Activated CD4-positive, CD25-positive, alpha-beta regulatory T cell treated with anti-CD3 and anti-CD28 coated beads, Interleukin-2, amount 50 U/mL, for 16 hours (primary cell): ENCODE measurements around the gene CD2.

Source experiments
- DNase-seq: peaks from one replicate; pipeline ENCODE4 v3.0.0-alpha.2; 2020; ENCODE audit warnings: low read depth, low spot score

The CD2 gene

DNA sequence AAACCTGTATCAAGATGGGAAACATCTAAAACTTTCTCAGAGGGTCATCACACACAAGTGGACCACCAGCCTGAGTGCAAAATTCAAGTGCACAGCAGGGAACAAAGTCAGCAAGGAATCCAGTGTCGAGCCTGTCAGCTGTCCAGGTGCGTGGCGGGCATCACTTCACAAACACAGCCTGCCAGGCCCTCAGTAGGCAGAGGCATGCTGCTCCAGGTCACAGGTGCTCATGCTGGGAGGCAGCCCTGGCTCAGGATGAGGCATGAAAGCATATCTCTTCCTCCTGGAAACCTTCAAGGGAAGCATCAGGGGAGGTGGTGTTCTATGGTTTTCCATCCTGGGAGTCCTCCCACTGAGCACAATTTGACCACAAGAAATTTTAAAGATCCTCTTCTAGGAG, 6.3 kb downstream of the CD2 start:
- no peak for DNase-seq

DNA sequence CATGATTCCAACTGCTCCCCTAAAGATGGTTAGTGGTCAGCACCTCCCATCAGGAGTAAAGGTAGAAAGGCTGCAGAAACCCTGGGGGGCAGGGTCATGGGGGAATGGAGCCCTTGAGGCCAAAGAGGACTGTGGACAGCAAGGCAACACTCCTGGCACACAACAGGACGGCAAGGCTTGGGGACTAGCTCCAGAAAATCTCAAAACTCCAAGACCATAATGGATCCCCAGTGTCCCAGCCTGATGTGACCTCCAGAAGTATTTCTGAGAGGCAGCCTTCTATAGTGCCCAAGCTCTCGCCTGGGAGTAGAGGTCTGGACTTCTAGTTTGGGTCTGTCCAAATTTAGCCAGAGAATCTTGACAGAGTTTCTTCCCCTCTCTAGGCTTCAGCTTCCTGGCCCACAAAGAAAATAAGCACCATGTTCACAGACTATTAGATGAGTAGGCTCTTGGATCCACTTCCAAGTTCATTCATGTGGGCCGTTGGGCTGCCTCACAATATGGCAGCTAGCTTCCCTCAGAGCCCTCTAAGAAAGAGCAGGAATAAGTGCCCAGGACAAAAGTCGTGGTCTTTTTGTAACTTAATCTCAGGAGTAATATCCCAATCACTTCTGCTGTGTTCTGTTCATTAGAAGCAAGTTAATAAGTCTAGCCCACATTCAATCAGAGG, 6.9 kb downstream of the CD2 start:
- DNase-seq = no peak

DNA sequence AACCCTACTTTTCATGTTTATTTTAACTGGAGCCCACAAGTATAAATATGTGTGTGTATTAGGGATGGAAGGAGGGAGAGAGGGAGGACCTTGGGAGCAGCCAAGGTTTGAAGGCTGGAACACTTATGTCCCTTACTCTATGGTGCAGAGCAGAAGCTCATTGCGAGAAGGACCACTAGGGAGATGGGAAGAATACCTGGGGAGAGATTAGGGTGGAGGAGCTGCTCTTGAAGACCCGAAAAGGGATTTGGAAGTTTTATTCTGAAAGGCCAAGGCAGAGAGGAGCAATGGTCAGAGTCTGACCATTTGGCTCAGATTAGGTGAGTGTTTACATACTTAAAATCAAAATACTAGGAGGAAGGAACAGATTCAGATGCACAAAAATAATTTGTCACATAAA, 8.1 kb downstream of the CD2 start:
- DNase-seq = no peak

DNA sequence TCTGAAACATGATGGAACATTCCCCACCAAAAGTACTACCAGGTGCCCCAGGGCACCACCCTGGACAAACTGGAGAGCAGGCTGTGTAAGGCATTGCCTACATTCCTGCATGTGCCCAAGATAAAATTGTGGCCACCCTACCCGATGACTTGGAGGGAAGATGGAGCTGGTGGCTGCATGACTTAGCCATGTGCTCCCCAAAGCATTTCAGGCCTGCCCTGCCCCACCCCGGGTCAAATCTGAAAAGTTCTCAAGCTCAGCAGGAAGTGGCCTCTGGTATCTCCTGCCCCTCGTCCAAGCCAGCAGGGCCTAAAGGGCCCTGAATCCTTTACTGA, 8.5 kb downstream of the CD2 start:
- no peak for DNase-seq

DNA sequence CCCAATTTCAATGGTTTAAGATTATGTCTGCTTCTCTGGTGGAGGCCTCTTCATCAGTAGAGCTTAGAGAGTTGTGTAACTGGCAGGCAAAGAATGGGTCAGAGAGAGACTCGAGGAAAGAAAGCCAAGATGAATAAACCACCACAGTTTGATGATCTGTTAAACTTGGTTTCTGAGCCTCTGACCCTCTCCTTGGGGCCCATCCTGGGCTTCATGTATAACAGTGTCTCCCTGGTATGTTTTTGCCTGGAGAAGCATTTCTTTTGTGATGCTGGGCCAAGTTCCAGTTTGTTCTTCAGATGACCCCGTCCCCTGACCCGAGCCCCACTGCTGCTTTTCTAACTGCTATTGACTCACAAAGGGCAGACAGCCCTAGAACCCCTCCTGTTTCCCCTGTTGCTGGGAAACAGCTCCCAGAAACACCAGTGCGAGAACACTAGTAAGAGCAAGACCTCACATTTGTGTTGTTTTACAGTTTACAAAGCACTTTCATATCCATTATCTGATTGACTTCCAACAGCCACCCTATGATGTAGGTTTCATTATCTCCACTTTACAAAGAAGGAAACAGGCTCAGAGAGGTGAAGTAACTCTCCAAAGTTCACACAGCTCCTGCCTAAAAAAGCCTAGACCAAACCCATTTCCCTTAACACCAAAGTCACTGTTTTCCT, 9.0 kb downstream of the CD2 start:
- no peak for DNase-seq

DNA sequence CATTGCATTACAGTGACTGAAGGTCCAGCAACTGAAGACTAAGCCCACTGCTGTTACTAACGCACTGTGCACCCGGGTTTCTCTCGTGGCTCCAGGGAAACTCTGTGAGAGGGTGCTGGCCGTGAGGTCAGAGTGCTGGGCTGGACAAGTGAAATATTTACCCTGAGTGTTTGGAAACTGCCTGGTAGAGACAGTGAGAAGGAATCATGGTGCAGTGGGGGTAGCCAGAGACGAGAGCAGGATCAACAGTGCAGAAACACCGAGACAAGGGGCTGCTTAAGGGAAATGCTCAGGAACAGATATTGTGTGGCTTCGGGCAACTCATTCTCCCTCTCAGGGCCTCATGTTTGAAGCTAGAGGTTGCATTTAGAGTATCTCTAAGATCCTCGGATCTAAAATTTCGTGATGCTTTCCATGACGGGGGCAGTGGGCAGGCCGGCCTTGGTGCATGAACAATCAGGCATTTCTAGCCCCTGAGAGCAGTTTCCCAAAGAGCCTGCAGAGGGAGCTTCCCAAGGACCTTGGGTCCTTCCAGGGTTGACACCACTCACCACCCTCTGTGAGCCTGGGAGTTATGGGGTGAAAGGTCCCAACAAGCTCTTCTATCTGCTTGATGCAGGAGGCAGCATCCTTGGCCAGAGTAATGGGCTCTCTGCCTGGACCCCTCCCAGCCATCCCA, 9.7 kb downstream of the CD2 start:
- DNase-seq = no peak

DNA sequence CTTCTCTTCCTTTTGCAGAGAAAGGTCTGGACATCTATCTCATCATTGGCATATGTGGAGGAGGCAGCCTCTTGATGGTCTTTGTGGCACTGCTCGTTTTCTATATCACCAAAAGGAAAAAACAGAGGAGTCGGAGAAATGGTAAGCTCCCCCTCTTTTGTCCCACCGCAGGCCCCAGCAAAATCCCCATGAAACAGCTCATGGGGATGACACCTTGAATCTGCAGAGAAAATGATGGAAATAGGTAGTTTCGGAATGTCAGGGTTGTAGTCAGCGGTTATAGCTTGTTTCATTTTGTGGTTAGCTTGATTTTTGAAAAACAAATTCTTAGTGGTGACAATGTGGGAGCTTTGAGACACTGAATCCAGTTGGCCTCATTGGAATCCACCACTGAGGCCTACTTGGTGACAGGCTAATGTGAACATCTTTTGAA, 10.3 kb downstream of the CD2 start:
- DNase-seq = no peak

DNA sequence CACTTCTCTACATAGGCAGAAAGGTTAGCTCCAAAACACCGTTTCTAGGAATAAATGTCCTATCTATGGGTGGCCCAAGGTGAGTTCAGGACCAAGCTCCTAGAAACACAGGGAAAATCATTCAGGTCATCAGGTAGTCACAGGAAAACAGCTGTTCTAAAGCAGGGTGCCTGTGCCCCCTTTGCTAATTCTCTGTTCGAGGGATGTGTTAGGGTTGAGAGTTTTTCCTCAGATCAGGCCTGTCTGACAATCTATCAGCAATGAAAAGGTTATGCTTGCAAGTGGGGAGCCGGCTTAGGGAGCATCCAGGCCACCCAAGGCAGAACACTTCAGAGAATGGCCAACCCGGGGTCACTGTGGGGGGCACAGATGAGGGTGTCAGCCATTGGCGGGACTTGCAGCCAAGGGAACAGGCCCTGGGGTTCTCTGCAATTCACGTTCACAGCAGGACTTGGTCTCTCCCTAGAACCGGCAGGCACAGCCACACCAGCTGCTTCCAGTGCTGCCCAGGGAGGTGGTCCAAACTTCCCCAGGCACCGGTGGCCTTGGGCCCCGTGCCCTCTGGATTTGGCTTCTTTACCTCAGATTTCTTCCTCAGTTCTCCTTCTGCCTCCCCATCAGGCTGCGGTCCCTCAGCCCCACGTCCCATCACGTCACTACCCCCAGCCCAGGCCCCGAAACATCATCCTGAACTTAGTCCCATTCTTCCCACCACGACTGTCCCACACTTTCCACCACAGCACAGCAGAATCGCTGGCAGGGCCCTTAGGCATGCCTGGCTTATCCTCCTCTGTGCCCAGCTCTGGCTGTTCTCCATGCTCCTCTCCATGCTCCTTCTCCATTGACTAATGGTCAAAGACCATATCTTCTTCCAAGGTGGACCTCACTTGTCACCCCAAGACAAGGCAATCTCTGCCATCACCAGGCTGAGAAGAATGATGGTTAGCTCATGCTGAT, 11.0 kb downstream of the CD2 start:
- DNase-seq = no peak

DNA sequence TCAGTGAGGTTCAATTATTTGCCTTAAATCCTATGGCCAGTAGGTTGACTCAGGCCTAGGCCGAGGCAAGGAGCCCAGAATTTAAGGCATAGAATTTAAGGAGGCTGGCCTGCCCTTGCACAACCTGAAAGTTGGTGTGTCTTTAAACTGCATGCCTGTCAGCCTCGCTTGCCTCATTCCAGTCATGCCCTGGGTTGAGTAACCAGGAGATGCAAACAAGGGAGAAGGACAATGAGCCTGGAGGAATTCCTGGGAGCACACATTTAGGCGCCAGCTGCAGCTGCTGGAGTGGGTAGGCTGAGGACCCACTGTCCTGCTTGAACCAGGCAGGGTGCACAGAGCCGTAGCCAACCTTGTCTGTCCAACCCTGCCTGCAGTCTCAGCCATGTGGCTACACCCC, 11.7 kb downstream of the CD2 start:
- DNase-seq = no peak

DNA sequence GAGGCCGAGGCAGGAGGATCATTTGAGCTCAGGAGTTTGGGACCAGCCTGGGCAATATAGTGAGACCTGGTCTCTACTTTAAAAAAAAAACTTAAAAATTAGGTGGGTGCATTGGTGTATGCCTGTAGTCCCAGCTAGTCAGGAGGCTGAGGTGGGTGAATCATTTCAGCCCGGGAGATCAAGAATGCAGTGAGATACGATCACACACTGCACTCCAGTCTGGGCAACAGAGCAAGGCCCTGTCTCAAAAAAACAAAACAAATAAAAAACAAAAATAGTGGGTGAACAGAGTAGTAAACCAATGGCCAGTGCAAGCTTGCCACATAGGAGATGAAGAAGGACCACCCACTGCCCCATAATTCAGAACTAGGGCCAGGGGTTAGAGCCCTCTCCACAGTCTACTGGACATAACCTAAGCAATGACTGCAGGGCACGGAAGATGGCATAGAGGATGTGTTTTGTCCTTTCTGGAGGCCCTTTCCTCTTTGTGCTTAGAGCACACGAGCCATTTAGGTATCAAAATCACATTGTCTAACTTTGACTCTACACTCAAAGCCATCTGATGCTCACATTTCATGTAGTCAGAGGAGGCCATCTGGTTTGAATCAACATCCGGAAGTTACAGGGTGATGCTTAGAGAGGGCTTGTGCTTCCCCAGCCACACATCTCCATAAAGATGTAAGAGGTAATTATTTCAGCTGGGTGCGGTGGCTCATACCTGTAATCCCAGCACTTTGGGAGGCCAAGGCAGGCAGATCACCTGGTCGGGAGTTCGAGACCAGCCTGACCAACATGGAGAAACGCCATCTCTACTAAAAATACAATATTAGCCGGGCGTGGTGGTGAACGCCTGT, 12.6 kb downstream of the CD2 start:
- DNase-seq = no peak

DNA sequence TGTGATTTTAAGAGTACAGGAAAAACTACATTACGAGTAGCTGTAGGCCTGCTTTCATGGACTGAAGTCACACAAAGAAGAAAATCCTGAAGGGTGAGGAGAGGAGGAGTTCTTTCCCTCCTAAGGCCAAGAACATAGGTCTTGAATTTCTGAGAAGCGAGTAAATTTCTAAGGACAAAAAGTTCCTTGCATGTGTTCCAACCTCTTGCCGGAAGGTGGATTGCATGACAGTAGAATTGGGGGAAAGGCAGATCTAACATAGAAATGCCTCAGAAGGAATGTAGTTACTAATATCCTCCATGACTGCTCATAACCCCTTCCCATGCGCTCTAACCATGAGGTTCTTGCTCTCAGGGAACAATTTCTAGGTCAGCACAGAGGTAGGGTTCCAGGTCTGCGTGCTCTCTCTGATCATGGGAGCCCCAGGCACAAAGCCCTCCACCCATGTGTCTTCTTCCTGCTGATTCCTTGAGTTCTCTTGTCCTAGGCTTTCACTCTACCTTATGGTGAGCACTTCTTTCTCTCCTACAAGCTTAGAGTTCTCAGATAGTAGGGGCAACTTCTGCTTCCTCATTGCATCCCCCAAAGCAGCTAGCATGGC, 13.7 kb downstream of the CD2 start:
- DNase-seq = no peak

DNA sequence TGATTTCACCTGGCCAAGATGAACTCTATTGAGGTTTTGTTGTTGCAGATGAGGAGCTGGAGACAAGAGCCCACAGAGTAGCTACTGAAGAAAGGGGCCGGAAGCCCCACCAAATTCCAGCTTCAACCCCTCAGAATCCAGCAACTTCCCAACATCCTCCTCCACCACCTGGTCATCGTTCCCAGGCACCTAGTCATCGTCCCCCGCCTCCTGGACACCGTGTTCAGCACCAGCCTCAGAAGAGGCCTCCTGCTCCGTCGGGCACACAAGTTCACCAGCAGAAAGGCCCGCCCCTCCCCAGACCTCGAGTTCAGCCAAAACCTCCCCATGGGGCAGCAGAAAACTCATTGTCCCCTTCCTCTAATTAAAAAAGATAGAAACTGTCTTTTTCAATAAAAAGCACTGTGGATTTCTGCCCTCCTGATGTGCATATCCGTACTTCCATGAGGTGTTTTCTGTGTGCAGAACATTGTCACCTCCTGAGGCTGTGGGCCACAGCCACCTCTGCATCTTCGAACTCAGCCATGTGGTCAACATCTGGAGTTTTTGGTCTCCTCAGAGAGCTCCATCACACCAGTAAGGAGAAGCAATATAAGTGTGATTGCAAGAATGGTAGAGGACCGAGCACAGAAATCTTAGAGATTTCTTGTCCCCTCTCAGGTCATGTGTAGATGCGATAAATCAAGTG, 14.3 kb downstream of the CD2 start:
- DNase-seq = no peak

DNA sequence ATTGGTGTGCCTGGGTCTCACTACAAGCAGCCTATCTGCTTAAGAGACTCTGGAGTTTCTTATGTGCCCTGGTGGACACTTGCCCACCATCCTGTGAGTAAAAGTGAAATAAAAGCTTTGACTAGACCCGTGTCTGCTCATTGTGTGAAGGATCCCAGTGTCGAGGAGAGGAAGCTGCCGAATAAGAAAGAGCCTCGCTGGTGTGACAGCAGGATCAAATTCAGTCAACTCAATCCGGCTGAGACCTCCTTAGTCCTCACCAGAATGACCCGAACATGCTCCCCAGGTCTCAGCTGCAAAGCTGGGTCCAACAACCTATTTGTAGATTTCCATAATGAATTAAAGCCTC, 14.8 kb downstream of the CD2 start:
- no peak for DNase-seq

DNA sequence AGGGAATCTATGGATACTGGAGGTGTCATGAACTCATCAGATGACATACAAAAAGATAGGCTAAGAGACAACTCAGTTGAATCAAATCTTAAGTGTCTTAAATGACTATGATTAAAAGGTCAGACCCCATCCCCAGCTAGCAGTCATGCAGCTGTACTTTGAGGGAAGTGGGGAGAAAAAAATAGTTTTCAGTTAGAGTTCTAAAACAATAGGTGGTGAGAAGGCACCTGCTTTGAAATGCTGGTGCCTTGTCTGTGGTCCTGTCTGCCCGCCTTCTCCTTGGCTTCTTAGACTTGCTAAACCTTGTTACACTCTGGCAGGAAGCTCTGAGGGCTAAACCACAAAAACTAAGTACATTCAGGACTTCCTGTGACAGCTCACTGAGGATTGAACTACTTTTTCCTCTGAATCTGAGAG, 15.3 kb downstream of the CD2 start:
- peak; percentile 61 for DNase-seq

DNA sequence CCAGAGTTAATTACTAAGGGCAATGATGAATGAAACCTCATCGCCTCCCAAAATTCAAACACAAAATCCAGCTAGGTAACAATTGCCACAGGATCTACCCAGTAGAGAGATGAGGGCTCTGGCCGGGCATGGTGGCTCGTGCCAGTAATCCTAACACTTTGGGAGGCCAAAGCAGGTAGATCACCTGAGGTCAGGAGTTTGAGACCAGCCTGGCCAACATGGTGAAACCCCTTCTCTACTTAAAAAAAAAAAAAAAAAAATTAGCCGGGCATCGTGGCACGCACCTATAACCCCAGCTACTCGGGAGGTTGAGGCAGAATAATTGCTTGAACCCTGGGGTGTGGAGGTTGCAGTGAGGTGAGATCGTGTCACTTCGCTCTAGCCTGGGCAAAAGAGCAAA, 15.8 kb downstream of the CD2 start:
- DNase-seq = no peak

DNA sequence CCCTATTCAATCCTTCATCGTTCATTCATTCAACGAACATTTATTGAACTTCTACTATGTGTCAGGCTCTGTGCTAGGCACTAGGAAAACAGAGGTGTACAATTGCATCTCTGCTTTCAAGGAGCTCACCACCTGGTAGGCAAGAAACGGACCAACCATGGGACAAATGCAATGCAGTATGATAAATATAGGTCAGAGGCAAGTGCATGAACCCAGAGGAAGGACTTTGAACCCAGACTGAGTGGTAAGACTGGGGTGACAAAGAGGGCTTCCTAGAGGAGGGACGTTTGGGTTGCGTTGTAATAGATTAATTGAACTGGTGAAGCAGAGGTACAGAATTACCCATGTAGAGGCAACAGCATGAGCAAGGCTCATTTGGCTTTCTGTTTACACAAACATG, 16.4 kb downstream of the CD2 start:
- no peak for DNase-seq

DNA sequence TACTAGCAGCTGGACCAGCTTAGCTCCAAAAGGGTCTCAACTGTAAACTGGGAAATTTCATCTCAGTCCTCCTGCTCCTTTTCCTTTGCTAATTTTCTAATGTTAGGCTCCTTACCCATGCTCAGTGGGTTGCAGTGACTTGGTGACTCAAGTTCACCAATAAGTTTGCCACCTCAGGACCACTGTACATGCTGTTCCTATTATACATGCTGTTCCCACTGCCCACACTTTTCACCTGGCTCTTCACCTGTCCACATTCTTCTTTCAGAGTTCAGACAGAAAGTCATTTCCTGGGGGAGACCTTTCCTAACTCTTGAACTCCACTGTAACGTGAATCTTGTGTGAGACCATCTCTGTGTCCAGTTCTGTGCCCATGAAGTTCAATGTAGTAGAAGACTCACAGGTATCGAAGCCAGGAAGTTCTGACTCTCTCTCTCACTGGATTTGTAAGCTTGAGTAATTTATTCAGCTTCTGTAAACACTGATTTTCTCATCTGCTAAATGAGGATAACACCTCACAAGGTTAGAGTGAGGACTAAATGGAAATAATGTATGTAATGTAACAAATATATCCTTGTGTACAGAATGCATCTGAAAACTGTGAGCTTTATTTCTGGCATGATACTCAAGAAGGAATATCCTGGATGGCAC, 17.9 kb downstream of the CD2 start:
- DNase-seq = no peak

DNA sequence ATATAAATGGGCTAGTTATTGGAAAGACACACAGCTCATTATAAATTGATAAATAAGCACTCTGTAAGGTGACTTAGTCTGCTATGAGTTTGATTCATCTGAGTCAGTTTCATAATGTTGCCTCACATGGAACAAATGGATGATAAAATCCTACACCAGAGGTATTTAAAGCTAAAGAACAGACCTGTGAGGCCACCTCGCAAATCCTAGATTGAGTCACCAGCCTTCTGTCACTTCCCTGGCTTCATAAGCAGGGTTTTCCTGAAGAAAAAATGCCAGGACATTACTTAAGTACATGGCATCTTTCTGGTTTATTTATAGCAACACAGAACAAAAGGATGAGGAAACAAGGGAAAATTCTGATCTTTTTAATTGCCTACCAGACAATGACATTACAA, 18.4 kb downstream of the CD2 start:
- DNase-seq = no peak

DNA sequence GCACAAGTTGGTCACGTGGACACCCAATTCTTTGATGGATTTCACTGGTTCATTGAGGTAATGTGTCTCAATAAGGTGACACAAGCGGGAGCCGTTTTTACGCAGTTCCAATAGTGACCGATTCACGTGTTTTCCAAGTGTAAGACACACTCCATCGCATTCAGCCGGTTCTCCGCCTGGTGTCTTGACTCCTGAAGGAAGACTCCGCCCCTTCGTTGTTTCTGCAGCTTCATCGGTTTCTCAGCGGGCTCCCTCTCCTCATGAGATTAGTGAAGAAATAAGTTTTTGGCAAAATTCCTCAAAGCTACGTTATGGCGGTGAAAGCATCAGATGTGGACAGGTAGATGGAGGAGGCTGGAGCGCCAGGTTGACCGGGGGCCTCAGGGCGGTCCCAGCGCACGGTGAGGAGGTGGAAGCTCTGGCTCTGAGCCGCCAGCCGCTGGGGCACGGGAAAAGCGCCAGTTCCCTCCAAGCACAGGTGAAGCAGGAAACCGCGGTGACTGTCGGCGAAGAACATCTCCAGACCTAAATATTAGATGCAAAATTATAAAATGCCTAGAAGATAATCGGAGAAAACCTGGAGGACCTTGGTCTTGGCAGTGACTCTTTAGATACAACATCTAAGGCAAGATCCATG, 21.0 kb downstream of the CD2 start:
- DNase-seq = no peak
